ENCODE measurements around the gene KCNJ5. TPM values are rescaled to one million over a fixed set of nuclear protein-coding genes. Genes with fewer than 3 reads are reported as not detected.

Gene KCNJ5
- polyA plus RNA-seq, 1 experiment: not detected

DNA sequence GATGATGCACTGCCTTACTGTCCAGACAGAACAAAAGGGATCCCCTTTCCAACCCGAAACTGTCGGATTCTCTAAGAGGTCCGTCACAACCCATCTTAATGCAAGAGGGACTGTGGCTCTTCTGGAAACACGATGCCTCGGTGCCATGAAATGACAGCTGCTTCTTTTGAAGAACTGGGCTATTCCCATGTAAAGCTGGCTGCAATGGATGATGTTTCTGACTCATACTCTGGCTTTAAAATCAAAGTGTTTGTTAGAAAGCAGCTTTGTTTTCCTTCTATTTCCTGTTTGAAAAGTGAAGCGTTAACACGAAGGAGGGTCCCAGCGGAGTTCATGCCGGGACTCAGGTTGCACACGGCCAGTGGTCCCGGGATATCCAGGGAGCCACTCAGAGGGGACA is 48.4 kb downstream of the KCNJ5 start:
- Histone ChIP-seq H3K4me3 (ENCODE audit: low read depth, low read length) (no peak overlapping the region), H3K36me3 (ENCODE audit: control insufficient read depth, insufficient read depth, low read length) (no peaks in the 10 kb centered on the region), H3K27me3 (ENCODE audit: control insufficient read depth, insufficient read depth, low read length) (peaks cover 19% of the 10 kb centered on the region)
- POLR2A ChIA-PET: interaction anchor here (0.5 kb wide), 1 partner anchor 34 kb away, joined by 10 read pairs; no protein-coding TSS in a partner anchor
- no peak for DNase-seq (ENCODE audit: low read depth)
- TF ChIP-seq, protein P1, sequence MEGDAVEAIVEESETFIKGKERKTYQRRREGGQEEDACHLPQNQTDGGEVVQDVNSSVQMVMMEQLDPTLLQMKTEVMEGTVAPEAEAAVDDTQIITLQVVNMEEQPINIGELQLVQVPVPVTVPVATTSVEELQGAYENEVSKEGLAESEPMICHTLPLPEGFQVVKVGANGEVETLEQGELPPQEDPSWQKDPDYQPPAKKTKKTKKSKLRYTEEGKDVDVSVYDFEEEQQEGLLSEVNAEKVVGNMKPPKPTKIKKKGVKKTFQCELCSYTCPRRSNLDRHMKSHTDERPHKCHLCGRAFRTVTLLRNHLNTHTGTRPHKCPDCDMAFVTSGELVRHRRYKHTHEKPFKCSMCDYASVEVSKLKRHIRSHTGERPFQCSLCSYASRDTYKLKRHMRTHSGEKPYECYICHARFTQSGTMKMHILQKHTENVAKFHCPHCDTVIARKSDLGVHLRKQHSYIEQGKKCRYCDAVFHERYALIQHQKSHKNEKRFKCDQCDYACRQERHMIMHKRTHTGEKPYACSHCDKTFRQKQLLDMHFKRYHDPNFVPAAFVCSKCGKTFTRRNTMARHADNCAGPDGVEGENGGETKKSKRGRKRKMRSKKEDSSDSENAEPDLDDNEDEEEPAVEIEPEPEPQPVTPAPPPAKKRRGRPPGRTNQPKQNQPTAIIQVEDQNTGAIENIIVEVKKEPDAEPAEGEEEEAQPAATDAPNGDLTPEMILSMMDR (IDR thresholded peaks at IDR 0.05; ENCODE audit: insufficient read depth, low read depth, low read length): no peak
- CTCF ChIA-PET: interaction anchor here (1.1 to 2.7 kb wide), 3 partner anchors 32 to 54 kb away, joined by 3 to 18 read pairs (median 5); no protein-coding TSS in a partner anchor

DNA sequence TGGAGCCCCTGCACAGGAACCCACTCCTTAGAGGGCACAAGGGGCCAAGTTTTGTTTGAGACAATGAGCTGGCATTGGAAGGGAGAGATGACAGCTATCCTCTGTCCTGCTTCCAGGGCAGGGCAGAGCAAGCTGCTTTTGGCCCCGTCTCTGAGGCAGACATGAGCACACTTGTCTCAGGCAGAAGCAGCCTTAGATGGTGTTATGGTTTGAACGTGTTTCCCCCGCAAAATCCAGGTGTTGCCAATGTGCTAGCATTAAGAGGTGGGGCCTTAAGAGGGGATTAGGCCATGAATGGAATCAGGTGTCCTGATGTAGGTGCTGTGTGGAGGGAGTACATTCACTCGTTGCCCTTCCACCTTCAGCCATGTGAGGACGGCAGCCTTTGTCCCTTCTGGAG is 49.0 kb downstream of the KCNJ5 start:
- Histone ChIP-seq H3K4me3 (ENCODE audit: low read depth, low read length) (no peak overlapping the region), H3K36me3 (ENCODE audit: control insufficient read depth, insufficient read depth, low read length) (no peaks in the 10 kb centered on the region), H3K27me3 (ENCODE audit: control insufficient read depth, insufficient read depth, low read length) (peaks cover 19% of the 10 kb centered on the region)
- CTCF ChIA-PET: interaction anchor here (1.1 to 2.7 kb wide), 3 partner anchors 32 to 55 kb away, joined by 3 to 18 read pairs (median 5); no protein-coding TSS in a partner anchor
- POLR2A ChIA-PET: no interaction called here
- TF ChIP-seq, protein P1 (IDR thresholded peaks at IDR 0.05; ENCODE audit: insufficient read depth, low read depth, low read length): no peak
- no peak for DNase-seq (ENCODE audit: low read depth)

DNA sequence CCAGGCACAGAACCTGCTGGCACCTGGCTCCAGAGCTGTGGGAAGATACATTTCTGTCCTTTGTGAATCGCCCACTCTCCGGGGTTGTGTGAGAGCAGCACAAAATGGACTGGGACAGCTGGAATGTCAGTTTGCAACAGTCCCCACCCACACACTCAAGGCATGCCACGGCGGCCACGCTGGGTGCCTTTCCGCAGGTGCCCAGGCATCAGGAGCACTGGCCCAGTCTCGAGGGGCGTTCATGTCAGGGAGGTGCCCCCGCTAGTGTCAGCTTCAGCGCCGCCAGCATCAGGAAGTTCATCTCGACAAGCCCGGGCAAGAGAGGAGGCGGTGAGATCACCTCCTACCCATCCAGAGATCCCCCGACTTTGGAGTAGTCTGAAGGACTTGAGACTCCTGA is 49.4 kb downstream of the KCNJ5 start:
- ChIA-PET CTCF (interaction anchor here (1.1 to 2.7 kb wide), 2 partner anchors 33 to 55 kb away, joined by 3 to 18 read pairs; no protein-coding TSS in a partner anchor), POLR2A (no interaction called here)
- H3K27me3 ChIP-seq (ENCODE audit: control insufficient read depth, insufficient read depth, low read length): peaks cover 20% of the 10 kb centered on the region
- TF ChIP-seq, protein P1 (IDR thresholded peaks at IDR 0.05; ENCODE audit: insufficient read depth, low read depth, low read length): no peak
- no peak overlapping the region for H3K4me3 ChIP-seq (ENCODE audit: low read depth, low read length)
- no peak for DNase-seq (ENCODE audit: low read depth)
- H3K36me3 ChIP-seq (ENCODE audit: control insufficient read depth, insufficient read depth, low read length): no peaks in the 10 kb centered on the region

DNA sequence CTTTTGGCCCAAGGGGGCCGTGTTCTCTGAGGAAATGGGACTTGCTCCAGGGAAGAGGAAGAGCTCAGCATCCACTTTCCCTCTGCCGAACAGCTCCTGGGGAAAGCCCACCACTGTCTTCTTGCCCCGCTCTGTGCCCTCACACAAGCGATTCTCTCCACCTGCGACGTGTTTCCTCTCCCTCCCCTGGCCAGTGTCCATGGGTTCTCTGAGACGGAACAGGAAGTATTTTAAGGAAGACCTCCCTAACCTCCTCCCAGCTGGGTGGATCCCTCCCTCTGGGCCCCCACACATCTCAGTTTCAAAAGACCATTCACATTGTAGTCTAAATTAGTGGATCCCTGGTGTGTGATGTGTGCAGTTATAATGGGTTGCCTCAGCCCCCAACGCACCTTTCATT is 50.0 kb downstream of the KCNJ5 start:
- no peak for DNase-seq (ENCODE audit: low read depth)
- ChIA-PET CTCF (interaction anchor here (2.7 kb wide), 1 partner anchor 56 kb away, joined by 18 read pairs; no protein-coding TSS in a partner anchor), POLR2A (interaction anchor here (0.6 kb wide), 1 partner anchor 12 kb away, joined by 3 read pairs; no protein-coding TSS in a partner anchor)
- no peaks in the 10 kb centered on the region for H3K36me3 ChIP-seq (ENCODE audit: control insufficient read depth, insufficient read depth, low read length)
- TF ChIP-seq, protein P1 (IDR thresholded peaks at IDR 0.05; ENCODE audit: insufficient read depth, low read depth, low read length): no peak
- H3K4me3 ChIP-seq (ENCODE audit: low read depth, low read length): no peak overlapping the region
- peaks cover 20% of the 10 kb centered on the region for H3K27me3 ChIP-seq (ENCODE audit: control insufficient read depth, insufficient read depth, low read length)

DNA sequence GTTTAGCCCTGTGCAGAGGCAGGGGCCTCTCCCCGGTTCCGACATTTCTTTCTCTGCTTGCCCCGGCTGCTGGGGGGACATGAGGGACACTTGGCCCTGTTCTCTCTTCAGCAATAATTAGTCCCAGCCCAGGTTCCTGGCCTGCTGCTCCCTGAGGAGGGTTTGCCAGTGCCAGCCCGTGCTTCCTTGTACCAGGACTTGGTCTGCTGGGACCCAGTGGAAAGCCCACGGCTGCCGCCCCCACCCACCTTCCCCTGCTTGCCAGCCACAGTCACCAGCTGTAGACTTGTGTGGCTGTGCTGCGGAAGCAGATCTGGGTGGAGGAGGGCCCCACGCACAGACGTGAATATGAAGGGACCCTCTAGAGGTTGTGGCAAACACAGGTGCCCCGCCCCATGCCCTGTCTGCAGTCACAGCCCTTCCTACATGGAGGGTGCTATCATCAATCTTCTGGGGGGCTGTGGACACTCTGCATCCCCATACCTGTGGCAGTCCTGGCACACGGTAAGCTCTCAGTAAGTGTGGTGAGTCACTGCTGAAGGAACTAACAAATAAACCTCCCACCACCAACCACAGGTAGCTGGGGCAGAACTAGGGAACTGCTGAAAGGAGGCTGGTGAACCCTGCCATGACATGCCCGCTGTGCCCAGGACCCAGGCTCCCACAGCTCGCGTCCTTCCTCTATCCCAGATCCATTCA is 50.6 kb downstream of the KCNJ5 start:
- H3K27me3 ChIP-seq (ENCODE audit: control insufficient read depth, insufficient read depth, low read length): peaks cover 20% of the 10 kb centered on the region
- POLR2A ChIA-PET: interaction anchor here (0.6 kb wide), 1 partner anchor 13 kb away, joined by 3 read pairs; no protein-coding TSS in a partner anchor
- TF ChIP-seq, protein P1 (IDR thresholded peaks at IDR 0.05; ENCODE audit: insufficient read depth, low read depth, low read length): no peak
- CTCF ChIA-PET: interaction anchor here (2.7 to 9.4 kb wide), 2 partner anchors 57 kb away, joined by 18 to 83 read pairs; no protein-coding TSS in a partner anchor
- H3K36me3 ChIP-seq (ENCODE audit: control insufficient read depth, insufficient read depth, low read length): no peaks in the 10 kb centered on the region
- DNase-seq (ENCODE audit: low read depth): no peak
- H3K4me3 ChIP-seq (ENCODE audit: low read depth, low read length): no peak overlapping the region

All from BJ (cell line).